SK-N-MC (cell line): ENCODE measurements around the gene SMARCA1.
"Not testable (repeated sequence)": the region's sequence is repeated elsewhere in the genome, so short reads cannot be mapped to it uniquely, and the experiment has no call there.

Source experiments
- DNase-seq: peaks from one replicate; pipeline ENCODE4 v3.0.0-alpha.2; 2011; ENCODE audit warnings: low read depth, low spot score
- H3K27ac ChIP-seq: fragments of 200-600 bp; sonication (generic); 2 replicates; pipeline ENCODE4 v1.5.1; 2016; ENCODE audit warnings: mixed run types
- H3K36me3 ChIP-seq: fragments of 200-600 bp; sonication (generic); 2 replicates; pipeline ENCODE4 v1.6.1; 2017; ENCODE audit warnings: antibody characterized with exemption, low read length, mixed read lengths; ENCODE audit not compliant: insufficient read depth
- H3K4me3 ChIP-seq: fragments of 200-600 bp; sonication (generic); 2 replicates; pipeline ENCODE4 v1.5.1; 2016
- H3K9ac ChIP-seq: fragments of 200-600 bp; sonication (generic); 2 replicates; pipeline ENCODE4 v1.8.0; 2017; ENCODE audit warnings: mixed run types, mixed read lengths; ENCODE audit not compliant: insufficient read length
- H3K9me3 ChIP-seq: fragments of 200-600 bp; sonication (generic); 2 replicates; pipeline ENCODE4 v1.6.1; 2017; ENCODE audit warnings: low read depth, mild to moderate bottlenecking, antibody characterized with exemption, low read length, moderate library complexity, mixed read lengths
- EZH2 ChIP-seq: fragments of 200-600 bp; sonication (generic); IDR thresholded peaks from one replicate; pipeline ENCODE4 v1.6.1; 2017; ENCODE audit warnings: antibody characterized with exemption
- FOXP2 ChIP-seq: optimal IDR thresholded peaks from 2 replicates; pipeline ENCODE3; 2011; ENCODE audit warnings: mild to moderate bottlenecking, moderate library complexity; ENCODE audit not compliant: insufficient read depth; ENCODE audit errors: extremely low read length, control extremely low read depth
- POLR2AphosphoS5 ChIP-seq: IDR thresholded peaks from 2 replicates; pipeline ENCODE4 v1.6.1; 2012; ENCODE audit warnings: mild to moderate bottlenecking, low read depth, low read length, borderline replicate concordance

SMARCA1 gene

GRCh38 chrX:129559783-129560182 lies 36.5 kb upstream of the SMARCA1 start:
- Histone ChIP-seq H3K36me3 (peaks cover 49% of the 10 kb centered on the region), H3K9ac (no peak overlapping the region), H3K9me3 (no peaks in the 10 kb centered on the region), H3K27ac (no peak overlapping the region), H3K4me3 (no peak overlapping the region)
- no peak for DNase-seq
- no peak for TF ChIP-seq EZH2
- no peak for TF ChIP-seq POLR2AphosphoS5

- Histone ChIP-seq H3K4me3 (no peak overlapping the region), H3K27ac (no peak overlapping the region), H3K36me3 (peaks cover 43% of the 10 kb centered on the region), H3K9ac (no peak overlapping the region), H3K9me3 (no peaks in the 10 kb centered on the region)
- TF ChIP-seq POLR2AphosphoS5: no peak
- no peak for TF ChIP-seq EZH2
- no peak for TF ChIP-seq FOXP2
- DNase-seq: no peak
Observed at GRCh38 chrX:129557844-129558480, 34.7 kb upstream of the SMARCA1 start.

- no peak for DNase-seq
- no peak overlapping the region for H3K9ac ChIP-seq
Observed at GRCh38 chrX:129556806-129557315, 33.6 kb upstream of the SMARCA1 start.

GRCh38 chrX:129554816-129555215 lies 31.5 kb upstream of the SMARCA1 start:
- H3K9ac ChIP-seq, H3K9me3 ChIP-seq, H3K27ac ChIP-seq, DNase-seq, H3K4me3 ChIP-seq: not testable (repeated sequence)
- H3K36me3 ChIP-seq: peaks cover 30% of the 10 kb centered on the region

More at GRCh38 chrX:129556806-129557315, 33.6 kb upstream of the SMARCA1 start:
- H3K9me3 ChIP-seq: no peaks in the 10 kb centered on the region
- H3K36me3 ChIP-seq: peaks cover 32% of the 10 kb centered on the region
- no peak overlapping the region for H3K4me3 ChIP-seq
- TF ChIP-seq EZH2 (no peak), POLR2AphosphoS5 (no peak), FOXP2 (no peak)
- no peak overlapping the region for H3K27ac ChIP-seq

- no peaks in the 10 kb centered on the region for H3K9me3 ChIP-seq
- no peak overlapping the region for H3K9ac ChIP-seq
- peaks cover 33% of the 10 kb centered on the region for H3K36me3 ChIP-seq
- TF ChIP-seq EZH2 (no peak), FOXP2 (no peak), POLR2AphosphoS5 (no peak)
- no peak overlapping the region for H3K27ac ChIP-seq
- H3K4me3 ChIP-seq: no peak overlapping the region
- no peak for DNase-seq
Observed at GRCh38 chrX:129553619-129554288, 30.5 kb upstream of the SMARCA1 start.

- no peak overlapping the region for H3K9ac ChIP-seq
- H3K36me3 ChIP-seq: peaks cover 26% of the 10 kb centered on the region
- no peak overlapping the region for H3K4me3 ChIP-seq
- no peak for TF ChIP-seq EZH2
- no peak for TF ChIP-seq FOXP2
- no peak for TF ChIP-seq POLR2AphosphoS5
- no peaks in the 10 kb centered on the region for H3K9me3 ChIP-seq
- no peak for DNase-seq
- H3K27ac ChIP-seq: no peak overlapping the region
Observed at GRCh38 chrX:129549124-129549523, 25.8 kb upstream of the SMARCA1 start.

GRCh38 chrX:129545408-129545807 lies 22.1 kb upstream of the SMARCA1 start:
- peaks cover 21% of the 10 kb centered on the region for H3K36me3 ChIP-seq
- no peak overlapping the region for H3K4me3 ChIP-seq
- TF ChIP-seq FOXP2 (no peak), POLR2AphosphoS5 (no peak), EZH2 (no peak)
- no peaks in the 10 kb centered on the region for H3K9me3 ChIP-seq
- no peak for DNase-seq
- no peak overlapping the region for H3K9ac ChIP-seq
- H3K27ac ChIP-seq: no peak overlapping the region

- Histone ChIP-seq H3K9me3 (no peaks in the 10 kb centered on the region), H3K4me3 (no peak overlapping the region), H3K9ac (no peak overlapping the region), H3K27ac (no peak overlapping the region), H3K36me3 (peaks cover 17% of the 10 kb centered on the region)
- DNase-seq: no peak
- TF ChIP-seq EZH2 (no peak), FOXP2 (no peak), POLR2AphosphoS5 (no peak)
Observed at GRCh38 chrX:129544780-129545179, 21.5 kb upstream of the SMARCA1 start.
